ENCODE results near the gene FOXO6.

FOXO6 gene

DNA sequence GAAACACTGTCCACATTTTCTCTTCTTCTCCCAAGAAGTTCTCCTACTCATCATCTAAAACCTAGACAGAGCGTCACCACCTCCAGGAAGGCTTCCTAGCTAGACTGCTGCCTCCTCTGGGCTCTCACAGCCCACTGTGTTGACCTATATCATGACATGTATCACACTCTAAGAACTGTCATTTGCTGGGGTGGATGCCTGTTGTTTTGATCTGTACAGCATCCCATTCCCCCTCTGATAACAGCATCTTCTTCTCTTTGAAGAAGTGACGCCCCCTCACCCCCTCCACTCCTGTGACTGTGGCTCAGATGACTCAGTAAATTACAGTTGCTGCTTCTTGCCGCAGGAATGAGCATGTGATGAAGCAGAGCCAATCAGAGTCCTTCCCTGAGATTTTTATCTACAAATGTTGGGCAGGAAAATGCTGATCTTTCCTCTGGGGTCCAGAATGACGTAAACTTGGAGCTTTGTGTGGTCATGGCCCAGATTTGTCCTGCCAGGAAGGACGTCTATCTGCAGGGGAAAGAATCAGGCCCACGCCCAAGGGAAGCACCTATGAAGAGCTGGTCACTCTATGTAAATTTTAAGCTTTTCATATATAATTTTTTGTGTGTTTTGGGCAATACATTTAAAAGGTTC, 28.0 kb upstream of the FOXO6 start:
- DNase-seq (ENCODE audit: low read depth, low spot score): no peak
- ChIA-PET POLR2A (no interaction called here), CTCF (interaction anchor here (1.2 kb wide), 1 partner anchor 100 kb away, joined by 3 read pairs; no protein-coding TSS in a partner anchor)
- no peak overlapping the region for H3K4me3 ChIP-seq (ENCODE audit: low read depth, low read length)
- TF ChIP-seq, protein P1, sequence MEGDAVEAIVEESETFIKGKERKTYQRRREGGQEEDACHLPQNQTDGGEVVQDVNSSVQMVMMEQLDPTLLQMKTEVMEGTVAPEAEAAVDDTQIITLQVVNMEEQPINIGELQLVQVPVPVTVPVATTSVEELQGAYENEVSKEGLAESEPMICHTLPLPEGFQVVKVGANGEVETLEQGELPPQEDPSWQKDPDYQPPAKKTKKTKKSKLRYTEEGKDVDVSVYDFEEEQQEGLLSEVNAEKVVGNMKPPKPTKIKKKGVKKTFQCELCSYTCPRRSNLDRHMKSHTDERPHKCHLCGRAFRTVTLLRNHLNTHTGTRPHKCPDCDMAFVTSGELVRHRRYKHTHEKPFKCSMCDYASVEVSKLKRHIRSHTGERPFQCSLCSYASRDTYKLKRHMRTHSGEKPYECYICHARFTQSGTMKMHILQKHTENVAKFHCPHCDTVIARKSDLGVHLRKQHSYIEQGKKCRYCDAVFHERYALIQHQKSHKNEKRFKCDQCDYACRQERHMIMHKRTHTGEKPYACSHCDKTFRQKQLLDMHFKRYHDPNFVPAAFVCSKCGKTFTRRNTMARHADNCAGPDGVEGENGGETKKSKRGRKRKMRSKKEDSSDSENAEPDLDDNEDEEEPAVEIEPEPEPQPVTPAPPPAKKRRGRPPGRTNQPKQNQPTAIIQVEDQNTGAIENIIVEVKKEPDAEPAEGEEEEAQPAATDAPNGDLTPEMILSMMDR (IDR thresholded peaks at IDR 0.05; ENCODE audit: insufficient read depth, low read length, missing control alignments): no peak

- H3K4me3 ChIP-seq (ENCODE audit: low read depth, low read length): no peak overlapping the region
- POLR2A ChIA-PET: no interaction called here
- TF ChIP-seq, protein P1 (IDR thresholded peaks at IDR 0.05; ENCODE audit: insufficient read depth, low read length, missing control alignments): no peak
- DNase-seq (ENCODE audit: low read depth, low spot score): no peak
- CTCF ChIA-PET: no interaction called here
These were observed 22.4 kb upstream of the FOXO6 start for GRCh38 chr1:41338820-41339219.

DNA sequence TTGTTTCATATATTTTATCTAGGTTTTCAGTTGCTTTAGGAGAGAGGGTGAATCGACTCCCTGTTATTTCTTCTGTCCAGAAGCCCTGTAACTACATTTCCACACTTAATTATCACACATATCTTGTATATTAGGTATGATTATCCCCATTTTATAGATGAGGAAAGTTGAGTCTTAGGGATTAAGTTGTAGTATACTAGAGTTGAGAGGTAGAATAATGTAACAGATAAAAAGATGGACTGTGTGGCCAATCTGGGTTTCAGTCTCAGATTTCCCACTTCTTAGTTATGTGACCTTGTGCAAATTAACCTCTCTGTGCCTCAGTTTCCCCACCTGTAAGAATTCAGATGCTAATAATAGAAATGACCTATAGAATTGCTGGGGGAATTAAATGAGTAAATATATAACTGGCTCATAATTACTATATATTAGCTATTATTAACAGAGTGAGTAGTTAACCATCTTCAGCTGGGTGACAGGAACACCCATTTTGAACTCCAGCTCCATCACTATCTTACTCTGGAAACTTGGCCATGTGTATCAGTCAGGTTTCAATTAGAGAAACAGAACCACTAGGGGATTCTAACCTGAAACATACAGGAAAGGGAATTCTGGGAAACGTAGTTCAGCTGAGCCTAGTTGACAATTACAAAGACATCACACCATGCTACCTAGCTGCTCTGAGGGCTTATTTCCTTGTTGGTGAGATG, 20.4 kb upstream of the FOXO6 start:
- no peak overlapping the region for H3K4me3 ChIP-seq (ENCODE audit: low read depth, low read length)
- no peak for DNase-seq (ENCODE audit: low read depth, low spot score)
- ChIA-PET CTCF (interaction anchor here (0.7 to 2.0 kb wide), 7 partner anchors 9 to 175 kb away, joined by 3 to 8 read pairs (median 5); no protein-coding TSS in a partner anchor), POLR2A (no interaction called here)
- TF ChIP-seq, protein P1 (IDR thresholded peaks at IDR 0.05; ENCODE audit: insufficient read depth, low read length, missing control alignments): no peak

GRCh38 chr1:41341365-41341683, 19.9 kb upstream of the FOXO6 start:
- ChIA-PET CTCF (interaction anchor here (0.7 to 2.0 kb wide), 7 partner anchors 9 to 174 kb away, joined by 3 to 8 read pairs (median 5); no protein-coding TSS in a partner anchor), POLR2A (no interaction called here)
- TF ChIP-seq, protein P1 (IDR thresholded peaks at IDR 0.05; ENCODE audit: insufficient read depth, low read length, missing control alignments): no peak
- H3K4me3 ChIP-seq (ENCODE audit: low read depth, low read length): no peak overlapping the region
- no peak for DNase-seq (ENCODE audit: low read depth, low spot score)

- no peak overlapping the region for H3K4me3 ChIP-seq (ENCODE audit: low read depth, low read length)
- TF ChIP-seq, protein P1 (IDR thresholded peaks at IDR 0.05; ENCODE audit: insufficient read depth, low read length, missing control alignments): no peak
- ChIA-PET POLR2A (no interaction called here), CTCF (interaction anchor here (0.7 to 2.0 kb wide), 9 partner anchors 10 to 174 kb away, joined by 3 to 8 read pairs (median 5); no protein-coding TSS in a partner anchor)
- no peak for DNase-seq (ENCODE audit: low read depth, low spot score)
These were observed 19.3 kb upstream of the FOXO6 start for GRCh38 chr1:41341772-41342562.

Data from AG04449 (cell line).